Calu3 (cell line): ENCODE data around the gene FCHSD2. TPM values are rescaled to one million over a fixed set of nuclear protein-coding genes. Genes with fewer than 3 reads are reported as not detected.

Experiments used
- BruUV-seq: library from RNA; stranded (reverse); fragments of 400-500 nt; replicated peaks from 2 replicates; lab custom pipeline; 2021; lab: Mats Ljungman, UMichigan
- CTCF ChIA-PET: fragments of 300-600 bp; sonication (Branson Sonifier 250); formaldehyde crosslinking; loops from one replicate; lab custom pipeline; 2022; ENCODE audit warnings: antibody characterized with exemption; lab: Charles Lee
- DNase-seq: peaks from one replicate; pipeline ENCODE4 v3.0.0; 2022
- H3K27ac Mint-ChIP-seq: one replicate; pipeline ENCODE4 v1.8.0; 2022; ENCODE audit warnings: mixed read lengths; ENCODE audit not compliant: unreplicated experiment
- H3K27me3 Mint-ChIP-seq: one replicate; pipeline ENCODE4 v1.8.0; 2022; ENCODE audit warnings: mixed read lengths; ENCODE audit not compliant: unreplicated experiment
- H3K36me3 Mint-ChIP-seq: one replicate; pipeline ENCODE4 v1.8.0; 2022; ENCODE audit warnings: mild to moderate bottlenecking, moderate library complexity, mixed read lengths; ENCODE audit not compliant: insufficient read depth, unreplicated experiment
- H3K4me1 Mint-ChIP-seq: one replicate; pipeline ENCODE4 v1.8.0; 2022; ENCODE audit warnings: mild to moderate bottlenecking, low read depth, mixed read lengths; ENCODE audit not compliant: unreplicated experiment
- H3K4me3 Mint-ChIP-seq: one replicate; pipeline ENCODE4 v1.8.0; 2022; ENCODE audit warnings: mild to moderate bottlenecking, low read depth, moderate library complexity, mixed read lengths; ENCODE audit not compliant: unreplicated experiment
- H3K9me3 Mint-ChIP-seq: one replicate; pipeline ENCODE4 v1.8.0; 2022; ENCODE audit warnings: low read depth, mixed read lengths; ENCODE audit not compliant: unreplicated experiment
- intact Hi-C: fragments of 100-400 bp; cut with micrococcal nuclease; formaldehyde crosslinking; loops from one replicate; pipeline ENCODE4 v1.10.0; 2022; ENCODE audit not compliant: unreplicated experiment
- total RNA-seq: library from RNA; stranded (reverse); gene quantifications from 2 replicates; pipeline ENCODE4 v1.2.3, GENCODE V29; 2022
- TF ChIP-seq, protein P1 (sequence below): fragments of 200-600 bp; IDR thresholded peaks from one replicate; pipeline ENCODE4 v1.8.0; 2022; ENCODE audit warnings: antibody characterized with exemption; ENCODE audit not compliant: unreplicated experiment

The FCHSD2 gene
- total RNA-seq, 1 experiment from 2014 or later, result 16.2 TPM

DNA sequence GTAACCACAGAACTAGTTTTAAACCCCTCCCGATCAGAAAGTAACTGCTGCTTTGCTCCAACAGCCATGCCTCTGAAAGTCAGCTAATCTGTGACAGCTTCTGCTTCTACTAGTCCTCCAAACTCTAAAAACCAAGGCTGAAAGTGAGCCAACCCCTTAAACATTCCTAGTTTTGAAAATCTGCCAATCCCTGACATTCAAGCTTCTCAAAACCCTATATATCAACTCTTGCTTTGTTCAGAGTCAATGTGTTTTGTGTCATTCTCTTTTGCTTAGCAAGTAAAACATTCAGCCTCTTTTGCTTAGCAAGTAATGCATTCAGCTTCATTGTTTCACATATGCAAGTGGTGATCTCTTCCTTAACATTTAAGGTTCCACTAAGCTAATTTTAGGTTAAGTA lies 271.0 kb downstream of the FCHSD2 start:
- H3K27ac Mint-ChIP-seq, result no peak overlapping the region
- no peaks in the 10 kb centered on the region for H3K36me3 Mint-ChIP-seq
- CTCF ChIA-PET, result interaction anchor here (0.5 to 0.7 kb wide), 2 partner anchors 9 to 424 kb away, joined by 3 read pairs; no protein-coding TSS in a partner anchor

DNA sequence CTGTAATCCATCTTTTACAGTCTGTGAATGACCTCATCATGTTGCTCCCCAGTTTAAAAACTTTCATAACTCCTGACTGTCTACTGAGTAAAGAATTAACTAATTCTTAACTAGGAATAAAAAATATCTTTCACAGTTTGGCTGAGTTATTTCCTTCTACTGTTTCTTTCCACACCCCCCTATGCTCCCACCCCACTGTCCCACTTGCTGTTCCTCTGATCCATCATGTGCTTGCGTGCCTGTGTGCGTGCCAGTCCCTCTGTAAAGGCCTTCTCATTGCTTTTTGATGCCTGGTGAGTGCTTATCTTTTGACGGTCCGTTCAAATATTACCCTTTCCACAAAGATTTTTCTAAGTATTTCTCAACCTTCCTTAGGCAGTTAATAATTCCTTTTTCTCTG lies 272.3 kb downstream of the FCHSD2 start:
- H3K27ac Mint-ChIP-seq, result no peak overlapping the region
- peaks cover 8% of the 10 kb centered on the region for H3K4me1 Mint-ChIP-seq
- H3K36me3 Mint-ChIP-seq, result no peaks in the 10 kb centered on the region
- H3K9me3 Mint-ChIP-seq, result no peaks in the 10 kb centered on the region
- H3K4me3 Mint-ChIP-seq, result no peak overlapping the region
- TF ChIP-seq, protein P1, sequence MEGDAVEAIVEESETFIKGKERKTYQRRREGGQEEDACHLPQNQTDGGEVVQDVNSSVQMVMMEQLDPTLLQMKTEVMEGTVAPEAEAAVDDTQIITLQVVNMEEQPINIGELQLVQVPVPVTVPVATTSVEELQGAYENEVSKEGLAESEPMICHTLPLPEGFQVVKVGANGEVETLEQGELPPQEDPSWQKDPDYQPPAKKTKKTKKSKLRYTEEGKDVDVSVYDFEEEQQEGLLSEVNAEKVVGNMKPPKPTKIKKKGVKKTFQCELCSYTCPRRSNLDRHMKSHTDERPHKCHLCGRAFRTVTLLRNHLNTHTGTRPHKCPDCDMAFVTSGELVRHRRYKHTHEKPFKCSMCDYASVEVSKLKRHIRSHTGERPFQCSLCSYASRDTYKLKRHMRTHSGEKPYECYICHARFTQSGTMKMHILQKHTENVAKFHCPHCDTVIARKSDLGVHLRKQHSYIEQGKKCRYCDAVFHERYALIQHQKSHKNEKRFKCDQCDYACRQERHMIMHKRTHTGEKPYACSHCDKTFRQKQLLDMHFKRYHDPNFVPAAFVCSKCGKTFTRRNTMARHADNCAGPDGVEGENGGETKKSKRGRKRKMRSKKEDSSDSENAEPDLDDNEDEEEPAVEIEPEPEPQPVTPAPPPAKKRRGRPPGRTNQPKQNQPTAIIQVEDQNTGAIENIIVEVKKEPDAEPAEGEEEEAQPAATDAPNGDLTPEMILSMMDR, result no peak
- H3K27me3 Mint-ChIP-seq, result no peaks in the 10 kb centered on the region
- intact Hi-C loops, result no loop called here
- CTCF ChIA-PET, result no interaction called here
- BruUV-seq, result no TSS peak
- DNase-seq, result no peak

More for the DNA sequence above, 271.0 kb downstream of the FCHSD2 start:
- Mint-ChIP-seq H3K27me3 (no peaks in the 10 kb centered on the region), H3K9me3 (no peaks in the 10 kb centered on the region), H3K4me1 (peaks cover 8% of the 10 kb centered on the region), H3K4me3 (no peak overlapping the region)
- no TSS peak for BruUV-seq
- DNase-seq, result no peak
- intact Hi-C loops, result no loop called here
- TF ChIP-seq, protein P1, result no peak

DNA sequence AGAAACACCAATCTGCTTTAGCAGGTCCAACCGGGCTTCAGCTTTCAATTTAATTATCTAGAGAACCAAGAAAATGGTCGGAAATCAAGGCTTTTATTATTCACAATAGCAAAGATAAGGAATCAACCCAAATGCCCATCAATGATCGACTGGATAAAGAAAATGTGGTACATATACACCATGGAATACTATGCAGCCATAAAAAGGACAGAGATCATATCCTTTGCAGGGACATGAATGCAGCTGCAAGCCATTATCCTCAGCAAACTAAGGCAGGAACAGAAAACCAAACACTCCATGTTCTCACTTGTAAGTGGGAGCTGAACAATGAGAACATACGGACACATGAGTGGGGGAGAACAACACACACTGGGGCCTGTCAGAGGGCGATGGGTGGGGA lies 274.1 kb downstream of the FCHSD2 start:
- CTCF ChIA-PET, result no interaction called here
- BruUV-seq, result no TSS peak
- DNase-seq, result no peak

DNA sequence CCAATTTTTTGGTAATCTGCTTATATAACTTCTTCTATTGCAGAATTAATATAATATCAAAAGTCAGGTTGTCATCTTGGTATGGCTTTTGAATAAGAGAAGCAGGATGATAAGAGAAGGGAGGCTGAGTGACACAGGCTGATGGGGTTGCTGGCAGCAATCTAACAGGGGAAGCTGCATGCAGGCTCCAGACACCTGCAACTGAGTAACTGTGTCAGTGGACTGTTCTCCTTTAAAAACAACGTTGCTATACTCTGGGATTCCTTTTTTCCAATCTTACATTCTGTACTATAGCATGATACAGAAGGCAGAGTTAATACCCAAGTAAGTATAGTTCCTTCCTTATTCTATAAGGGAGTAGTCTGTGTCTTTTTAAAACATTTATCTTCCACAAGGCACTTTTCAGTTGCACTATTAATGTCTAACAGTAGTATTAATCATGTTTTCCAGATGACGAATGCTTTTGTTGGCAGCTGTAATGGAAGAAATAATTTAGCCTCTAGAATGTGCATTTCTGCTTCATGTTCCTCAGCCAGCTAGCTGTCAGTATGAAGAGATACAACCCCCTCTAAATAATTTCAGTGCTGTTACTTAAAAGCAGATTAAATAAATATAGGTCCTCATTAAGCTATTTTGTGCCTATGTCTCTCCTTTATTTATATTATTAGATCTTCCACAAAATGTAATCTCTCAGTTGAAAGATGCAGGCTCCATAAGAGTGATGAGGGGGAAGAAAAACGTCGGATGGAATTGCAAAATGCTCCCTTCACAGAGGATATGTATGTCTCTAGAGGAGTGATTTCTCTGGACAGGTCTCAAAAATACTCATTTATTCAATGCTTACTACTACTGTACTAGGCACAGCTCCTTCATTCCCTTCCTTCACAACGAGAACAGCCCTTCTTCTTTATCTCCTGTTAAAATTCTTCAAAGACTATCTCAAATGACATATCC lies 277.1 kb downstream of the FCHSD2 start:
- CTCF ChIA-PET, result interaction anchor here (0.7 kb wide), 1 partner anchor 30 kb away, joined by 3 read pairs; no protein-coding TSS in a partner anchor
- Mint-ChIP-seq H3K4me3 (no peak overlapping the region), H3K4me1 (peaks cover 4% of the 10 kb centered on the region), H3K27ac (no peak overlapping the region), H3K27me3 (no peaks in the 10 kb centered on the region), H3K9me3 (no peaks in the 10 kb centered on the region), H3K36me3 (no peaks in the 10 kb centered on the region)
- TF ChIP-seq, protein P1, result no peak
- no TSS peak for BruUV-seq
- intact Hi-C loops, result no loop called here
- DNase-seq, result no peak

More for the DNA sequence above, 274.1 kb downstream of the FCHSD2 start:
- H3K4me3 Mint-ChIP-seq, result no peak overlapping the region
- TF ChIP-seq, protein P1, result no peak
- H3K27ac Mint-ChIP-seq, result no peak overlapping the region
- peaks cover 8% of the 10 kb centered on the region for H3K4me1 Mint-ChIP-seq
- H3K36me3 Mint-ChIP-seq, result no peaks in the 10 kb centered on the region
- H3K27me3 Mint-ChIP-seq, result no peaks in the 10 kb centered on the region
- intact Hi-C loops, result no loop called here
- no peaks in the 10 kb centered on the region for H3K9me3 Mint-ChIP-seq
